ENCODE measurements around the gene RANBP17.
A peak's percentile ranks its signal among the peaks of the same experiment; 100 is the strongest.

Gene RANBP17

GRCh38 chr5:171330021-171330420, 468.2 kb downstream of the RANBP17 start:
- DNase-seq = no peak

- DNase-seq = no peak
Measured at GRCh38 chr5:171335616-171336015, 473.8 kb downstream of the RANBP17 start.

- DNase-seq = peak; percentile 12
Measured at GRCh38 chr5:171336521-171337209, 474.8 kb downstream of the RANBP17 start.

DNA sequence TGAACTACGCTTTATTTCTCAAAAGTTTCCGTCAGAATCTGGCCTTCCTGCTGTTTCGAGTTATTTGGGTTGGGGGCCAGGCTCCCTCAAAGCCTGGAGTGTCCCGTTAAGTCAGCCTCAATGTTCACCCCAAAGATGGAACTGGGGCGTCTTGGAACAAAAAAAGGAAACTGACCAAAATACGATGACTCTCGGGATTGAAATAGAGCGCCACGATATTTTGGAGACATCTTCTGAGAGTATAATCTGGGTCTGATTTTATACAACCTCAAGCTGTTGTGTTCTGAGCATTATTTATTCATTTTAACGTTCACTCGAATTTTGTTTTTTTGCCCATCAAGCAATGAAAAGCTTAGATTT, 475.4 kb downstream of the RANBP17 start:
- no peak for DNase-seq

GRCh38 chr5:171340042-171340441, 478.2 kb downstream of the RANBP17 start:
- DNase-seq = no peak

DNA sequence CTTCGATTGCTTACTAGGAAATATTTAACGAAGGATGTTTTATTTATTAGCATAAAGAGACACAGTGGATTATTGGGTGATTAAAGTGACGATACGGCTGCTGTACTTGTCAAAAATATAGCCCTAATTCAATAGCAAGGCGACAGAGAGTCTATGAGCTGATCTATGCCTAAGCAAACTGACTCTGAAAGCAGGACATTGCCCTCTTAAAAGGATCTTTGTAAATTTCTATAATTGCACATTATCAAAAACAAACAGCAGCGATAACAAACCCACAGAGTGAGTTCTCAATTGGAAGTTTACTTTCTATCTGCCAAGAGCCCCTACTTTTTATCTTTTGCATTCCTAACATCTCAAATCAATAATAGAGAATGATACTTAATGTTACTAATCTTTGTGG, 478.7 kb downstream of the RANBP17 start:
- DNase-seq = no peak

DNA sequence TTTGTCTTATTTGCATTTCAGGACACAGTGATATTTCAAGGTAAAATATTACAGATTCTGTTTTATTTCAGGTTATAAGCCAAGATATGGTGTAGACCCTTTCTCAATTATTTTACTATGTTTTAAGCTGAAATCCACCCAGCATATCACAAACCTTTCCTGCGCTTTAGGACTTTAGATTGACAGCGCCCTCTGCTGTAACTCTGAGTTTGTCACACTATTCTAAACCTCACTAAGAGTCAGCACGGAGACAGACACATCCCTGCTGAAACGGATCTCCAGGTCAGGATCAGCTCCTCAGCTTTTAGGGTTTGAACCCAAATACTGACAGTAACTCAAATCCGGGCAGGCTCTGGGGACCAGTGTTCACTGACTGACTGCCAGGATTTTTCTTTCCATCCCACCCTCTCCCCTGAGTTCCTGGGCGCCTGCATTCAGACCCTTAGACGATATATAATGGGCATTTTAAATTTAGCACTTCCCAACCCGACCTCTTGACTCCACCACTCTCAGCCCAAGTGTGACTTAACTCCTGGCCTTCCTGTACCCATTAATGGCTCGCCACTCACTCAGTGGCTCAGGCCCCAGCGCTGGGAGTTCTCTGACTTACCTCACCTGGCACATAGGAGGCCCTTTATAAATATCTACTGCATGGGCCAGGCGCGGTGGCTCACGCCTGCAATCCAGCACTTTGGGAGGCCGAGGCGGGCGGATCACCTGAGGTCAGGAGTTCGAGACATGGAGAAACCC, 480.7 kb downstream of the RANBP17 start:
- peak; percentile 37 for DNase-seq

GRCh38 chr5:171344936-171345608, 483.3 kb downstream of the RANBP17 start:
- DNase-seq = no peak
